IPS-18a (cell line): ENCODE results near the gene CTIF.

ENCODE experiments used
- H3K27ac ChIP-seq: one replicate; pipeline ENCODE4 v1.5.1; 2013; ENCODE audit warnings: low read length
- H3K27me3 ChIP-seq: one replicate; pipeline ENCODE4 v1.6.1; 2013; ENCODE audit warnings: mild to moderate bottlenecking, low read length; ENCODE audit not compliant: control insufficient read depth, insufficient read depth
- H3K36me3 ChIP-seq: one replicate; pipeline ENCODE4 v1.6.1; 2013; ENCODE audit warnings: low read depth, low read length; ENCODE audit not compliant: control insufficient read depth
- H3K4me1 ChIP-seq: one replicate; pipeline ENCODE4 v1.6.1; 2013; ENCODE audit warnings: low read depth, low read length; ENCODE audit not compliant: control insufficient read depth
- H3K4me3 ChIP-seq: one replicate; pipeline ENCODE4 v1.5.1; 2013; ENCODE audit warnings: low read length
- H3K9ac ChIP-seq: one replicate; pipeline ENCODE4 v1.6.1; 2013; ENCODE audit warnings: mild to moderate bottlenecking, low read length, moderate library complexity
- H3K9me3 ChIP-seq: one replicate; pipeline ENCODE4 v1.6.1; 2013; ENCODE audit warnings: low read depth, low read length; ENCODE audit not compliant: control insufficient read depth

CTIF gene

GRCh38 chr18:48813833-48814489 lies 275.1 kb downstream of the CTIF start:
- Histone ChIP-seq H3K36me3 (no peaks in the 10 kb centered on the region), H3K9me3 (no peaks in the 10 kb centered on the region), H3K9ac (no peak overlapping the region), H3K4me3 (no peak overlapping the region), H3K4me1 (no peaks in the 10 kb centered on the region), H3K27ac (no peak overlapping the region), H3K27me3 (no peaks in the 10 kb centered on the region)

DNA sequence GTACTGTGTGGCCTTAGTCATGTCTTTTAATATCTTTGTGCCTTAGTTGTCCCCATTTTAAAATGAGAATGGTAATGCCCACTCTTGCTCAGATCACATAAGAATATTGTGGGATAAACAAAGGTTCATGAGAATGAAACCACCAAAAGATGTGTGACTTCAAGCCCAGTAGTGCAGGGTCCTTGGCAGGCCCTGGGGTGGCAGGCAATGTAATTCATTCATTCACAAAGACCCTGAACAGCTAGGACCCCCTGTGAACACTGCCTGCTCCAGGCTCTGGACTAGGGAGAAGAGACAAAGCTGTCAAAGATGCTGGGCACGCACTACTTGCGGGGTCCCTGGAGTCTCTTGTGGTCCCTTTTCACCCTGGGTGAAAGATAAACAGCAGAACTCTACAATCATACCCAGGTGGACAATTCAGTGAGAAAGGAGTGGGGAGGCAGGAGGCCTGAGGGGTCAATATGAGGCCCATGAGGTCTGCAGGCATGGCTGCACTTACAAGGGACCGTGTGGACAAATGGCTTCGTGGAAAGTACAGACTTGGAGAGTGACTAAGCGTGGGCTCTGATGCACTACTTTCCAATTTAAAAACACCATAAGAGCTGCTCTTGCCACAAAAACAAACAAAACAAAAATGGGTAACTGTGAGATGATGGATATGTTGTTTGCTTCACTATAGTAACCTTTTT lies 275.8 kb downstream of the CTIF start:
- Histone ChIP-seq H3K4me1 (no peaks in the 10 kb centered on the region), H3K27me3 (no peaks in the 10 kb centered on the region), H3K36me3 (no peaks in the 10 kb centered on the region), H3K9me3 (no peaks in the 10 kb centered on the region), H3K9ac (no peak overlapping the region), H3K4me3 (no peak overlapping the region), H3K27ac (no peak overlapping the region)

GRCh38 chr18:48815179-48815515 lies 276.3 kb downstream of the CTIF start:
- H3K4me3 ChIP-seq: no peak overlapping the region
- no peak overlapping the region for H3K27ac ChIP-seq
- H3K9me3 ChIP-seq: no peaks in the 10 kb centered on the region
- H3K9ac ChIP-seq: no peak overlapping the region
- no peaks in the 10 kb centered on the region for H3K4me1 ChIP-seq
- no peaks in the 10 kb centered on the region for H3K27me3 ChIP-seq
- H3K36me3 ChIP-seq: no peaks in the 10 kb centered on the region

DNA sequence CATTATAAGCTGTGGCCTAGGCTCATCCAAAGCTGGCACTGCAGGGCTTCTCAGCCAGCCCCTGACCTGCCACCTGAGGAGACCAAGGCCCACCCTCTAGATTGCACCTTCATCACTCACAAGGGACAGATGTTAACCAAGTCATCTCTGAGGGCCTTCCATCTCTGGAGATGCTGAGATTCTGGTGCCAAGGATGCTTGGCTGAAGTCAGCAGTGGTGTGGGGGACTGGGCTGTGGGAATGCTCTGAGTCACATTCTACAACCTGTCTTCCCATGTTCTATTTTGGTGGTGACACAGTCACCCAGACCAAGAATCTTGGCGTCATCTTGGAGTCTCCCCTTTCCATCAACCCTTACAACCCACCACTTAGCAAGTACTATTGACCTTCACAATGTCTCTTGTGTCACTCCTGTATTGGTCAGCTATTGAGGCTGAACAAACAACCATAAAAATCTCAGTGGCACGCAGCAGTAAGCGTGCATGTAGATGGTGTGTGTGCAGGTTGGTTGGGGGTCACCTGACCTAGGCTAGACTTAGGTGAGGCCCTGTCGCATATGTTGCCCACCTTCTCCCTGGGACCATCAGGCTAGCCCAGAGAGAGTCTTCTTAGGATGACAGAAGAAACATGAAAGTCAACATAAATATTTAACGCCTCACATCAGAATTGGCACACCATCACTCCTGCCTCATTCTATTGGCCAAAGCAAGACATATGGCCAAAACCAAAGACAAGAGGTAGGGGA lies 276.9 kb downstream of the CTIF start:
- no peaks in the 10 kb centered on the region for H3K4me1 ChIP-seq
- H3K4me3 ChIP-seq: no peak overlapping the region
- H3K36me3 ChIP-seq: no peaks in the 10 kb centered on the region
- H3K9ac ChIP-seq: no peak overlapping the region
- no peaks in the 10 kb centered on the region for H3K27me3 ChIP-seq
- no peaks in the 10 kb centered on the region for H3K9me3 ChIP-seq
- no peak overlapping the region for H3K27ac ChIP-seq

DNA sequence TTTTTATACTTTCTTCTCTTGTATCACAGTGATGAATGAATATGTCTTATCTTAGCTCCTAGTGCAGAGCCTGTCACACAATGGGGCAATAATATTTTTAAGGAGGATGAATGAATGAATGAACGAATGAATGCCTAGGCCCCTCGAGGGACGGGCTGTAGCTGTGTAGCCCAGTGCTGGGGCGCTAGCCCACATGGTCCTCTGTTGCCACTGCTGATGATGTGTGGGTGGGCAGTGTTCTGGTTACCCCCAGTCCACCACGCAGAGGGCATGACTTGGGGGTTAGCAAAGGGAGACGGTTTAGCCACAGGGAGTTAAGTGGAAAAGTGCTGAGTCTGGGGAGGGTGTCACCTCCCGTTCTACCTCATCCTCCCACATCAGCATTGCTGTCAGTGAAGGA lies 277.7 kb downstream of the CTIF start:
- H3K9me3 ChIP-seq: no peaks in the 10 kb centered on the region
- H3K27ac ChIP-seq: no peak overlapping the region
- H3K36me3 ChIP-seq: no peaks in the 10 kb centered on the region
- no peak overlapping the region for H3K4me3 ChIP-seq
- H3K9ac ChIP-seq: no peak overlapping the region
- H3K27me3 ChIP-seq: no peaks in the 10 kb centered on the region
- H3K4me1 ChIP-seq: no peaks in the 10 kb centered on the region

DNA sequence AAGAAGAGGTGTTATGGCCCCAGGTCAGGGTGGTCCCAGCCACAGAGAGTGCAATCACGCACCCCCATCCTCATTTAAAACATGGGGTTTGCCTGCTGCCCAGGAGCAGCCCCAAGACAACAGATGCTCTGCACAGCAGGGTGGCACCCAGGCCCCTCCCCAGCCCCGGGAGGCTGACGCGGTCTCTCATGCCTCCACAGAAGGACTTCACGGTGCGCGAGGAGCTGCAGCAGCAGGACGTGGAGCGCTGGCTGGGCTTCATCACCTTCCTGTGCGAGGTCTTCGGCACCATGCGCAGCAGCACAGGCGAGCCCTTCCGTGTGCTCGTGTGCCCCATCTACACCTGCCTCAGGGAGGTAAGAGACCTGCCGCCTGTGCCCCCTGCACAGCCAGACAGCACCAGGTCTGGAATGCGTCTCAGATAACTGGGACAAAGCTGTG lies 278.2 kb downstream of the CTIF start:
- Histone ChIP-seq H3K9me3 (no peaks in the 10 kb centered on the region), H3K27ac (no peak overlapping the region), H3K9ac (no peak overlapping the region), H3K4me3 (no peak overlapping the region), H3K4me1 (no peaks in the 10 kb centered on the region), H3K36me3 (no peaks in the 10 kb centered on the region), H3K27me3 (no peaks in the 10 kb centered on the region)

DNA sequence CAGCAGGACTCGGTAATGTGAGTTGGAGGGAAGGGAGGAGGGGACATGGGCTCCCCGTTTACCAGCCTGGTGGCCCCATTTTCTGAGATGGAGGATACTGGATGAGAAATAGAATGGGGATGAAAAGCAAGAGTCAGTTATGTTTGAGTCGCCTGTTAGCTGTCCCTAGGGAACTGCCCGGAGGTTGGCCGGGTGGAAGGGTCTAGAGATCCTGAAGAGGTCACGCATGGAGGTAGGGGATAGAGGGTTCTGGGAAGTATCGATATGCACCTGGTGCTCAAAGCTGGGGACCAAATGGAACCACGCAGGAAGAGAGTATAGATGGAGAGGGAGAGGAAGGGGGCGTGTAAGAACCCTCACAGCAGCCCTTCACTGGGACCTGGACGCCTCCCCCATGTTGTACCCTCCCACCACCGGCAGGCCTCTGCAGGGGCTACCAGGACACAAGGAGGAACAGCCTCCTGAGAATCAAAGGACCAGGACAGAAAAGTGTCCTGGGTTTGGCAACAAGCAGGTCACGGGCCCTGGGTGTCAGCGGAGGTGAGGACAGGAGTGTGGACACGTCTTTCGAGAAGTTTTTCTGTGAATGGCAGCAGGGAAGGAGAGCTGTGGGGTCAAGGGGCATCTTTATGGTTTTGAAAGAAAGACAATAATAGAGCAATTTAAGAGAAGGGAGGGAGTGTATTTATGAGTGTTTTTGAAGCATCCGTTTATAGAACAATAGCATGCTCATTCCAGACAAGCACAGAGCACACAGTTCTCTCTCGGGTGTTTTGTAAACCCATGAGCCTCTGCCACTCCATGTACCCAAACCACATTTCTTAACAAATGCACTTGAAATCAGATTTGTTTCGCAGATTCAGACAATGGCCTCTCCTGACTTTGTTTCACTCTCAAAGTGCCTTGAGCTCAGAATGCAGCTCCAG lies 279.8 kb downstream of the CTIF start:
- H3K4me3 ChIP-seq: no peak overlapping the region

DNA sequence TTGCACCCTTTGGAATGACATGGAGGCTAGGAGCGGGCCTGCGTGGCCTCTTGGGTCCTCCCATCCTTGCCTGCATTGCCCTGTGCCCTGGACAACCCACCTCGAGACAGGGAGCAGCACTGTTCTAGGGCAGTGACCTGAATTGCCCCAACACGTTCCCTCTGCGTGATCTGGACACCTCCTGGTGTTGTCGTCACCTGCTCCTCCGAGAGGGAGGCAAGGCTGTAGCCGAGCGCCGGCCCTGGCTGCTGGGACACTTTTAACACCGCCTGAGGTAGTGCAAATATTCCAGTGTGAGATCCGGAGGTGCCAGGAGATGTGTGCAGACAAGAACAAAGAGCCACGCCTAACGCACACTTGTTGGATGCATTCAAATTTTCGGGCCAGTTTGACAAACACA lies 280.4 kb downstream of the CTIF start:
- no peaks in the 10 kb centered on the region for H3K4me1 ChIP-seq
- H3K9ac ChIP-seq: no peak overlapping the region
- H3K36me3 ChIP-seq: no peaks in the 10 kb centered on the region
- no peaks in the 10 kb centered on the region for H3K27me3 ChIP-seq
- no peaks in the 10 kb centered on the region for H3K9me3 ChIP-seq
- H3K27ac ChIP-seq: no peak overlapping the region
- H3K4me3 ChIP-seq: no peak overlapping the region

More for the DNA sequence above, 279.8 kb downstream of the CTIF start:
- Histone ChIP-seq H3K4me1 (no peaks in the 10 kb centered on the region), H3K27me3 (no peaks in the 10 kb centered on the region), H3K36me3 (no peaks in the 10 kb centered on the region), H3K9ac (no peak overlapping the region), H3K9me3 (no peaks in the 10 kb centered on the region), H3K27ac (no peak overlapping the region)

GRCh38 chr18:48819781-48820482 lies 281.1 kb downstream of the CTIF start:
- Histone ChIP-seq H3K27me3 (no peaks in the 10 kb centered on the region), H3K9me3 (no peaks in the 10 kb centered on the region), H3K27ac (no peak overlapping the region), H3K36me3 (no peaks in the 10 kb centered on the region), H3K4me3 (no peak overlapping the region), H3K4me1 (no peaks in the 10 kb centered on the region), H3K9ac (no peak overlapping the region)

GRCh38 chr18:48820483-48821250 lies 281.8 kb downstream of the CTIF start:
- Histone ChIP-seq H3K27me3 (no peaks in the 10 kb centered on the region), H3K27ac (no peak overlapping the region), H3K9ac (no peak overlapping the region), H3K9me3 (no peaks in the 10 kb centered on the region), H3K4me1 (no peaks in the 10 kb centered on the region), H3K36me3 (no peaks in the 10 kb centered on the region), H3K4me3 (no peak overlapping the region)
